Measurements from ENCODE around the gene EEFSEC.

EEFSEC gene

DNA sequence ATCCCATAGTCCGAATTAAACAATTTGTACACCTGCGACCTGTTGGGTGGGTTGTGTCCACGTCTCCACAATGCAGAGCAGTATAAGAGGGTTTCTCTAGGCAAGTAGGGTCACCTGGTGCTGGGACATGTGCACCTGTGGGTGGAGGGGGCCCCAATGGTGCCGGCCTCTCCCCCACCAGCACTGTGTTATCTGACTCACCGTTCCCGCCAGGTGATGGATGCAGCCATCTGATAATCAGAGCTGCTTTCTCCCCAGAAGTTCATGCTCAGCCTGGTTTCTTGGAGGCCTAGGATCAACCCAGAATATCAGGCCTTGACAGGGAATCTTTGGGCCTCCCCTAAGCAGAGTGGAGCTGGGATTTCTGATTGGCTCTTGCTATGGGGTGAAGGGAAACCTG lies 227.4 kb downstream of the EEFSEC start:
- CTCF ChIA-PET, result no interaction called here
- TF ChIP-seq, protein P1, sequence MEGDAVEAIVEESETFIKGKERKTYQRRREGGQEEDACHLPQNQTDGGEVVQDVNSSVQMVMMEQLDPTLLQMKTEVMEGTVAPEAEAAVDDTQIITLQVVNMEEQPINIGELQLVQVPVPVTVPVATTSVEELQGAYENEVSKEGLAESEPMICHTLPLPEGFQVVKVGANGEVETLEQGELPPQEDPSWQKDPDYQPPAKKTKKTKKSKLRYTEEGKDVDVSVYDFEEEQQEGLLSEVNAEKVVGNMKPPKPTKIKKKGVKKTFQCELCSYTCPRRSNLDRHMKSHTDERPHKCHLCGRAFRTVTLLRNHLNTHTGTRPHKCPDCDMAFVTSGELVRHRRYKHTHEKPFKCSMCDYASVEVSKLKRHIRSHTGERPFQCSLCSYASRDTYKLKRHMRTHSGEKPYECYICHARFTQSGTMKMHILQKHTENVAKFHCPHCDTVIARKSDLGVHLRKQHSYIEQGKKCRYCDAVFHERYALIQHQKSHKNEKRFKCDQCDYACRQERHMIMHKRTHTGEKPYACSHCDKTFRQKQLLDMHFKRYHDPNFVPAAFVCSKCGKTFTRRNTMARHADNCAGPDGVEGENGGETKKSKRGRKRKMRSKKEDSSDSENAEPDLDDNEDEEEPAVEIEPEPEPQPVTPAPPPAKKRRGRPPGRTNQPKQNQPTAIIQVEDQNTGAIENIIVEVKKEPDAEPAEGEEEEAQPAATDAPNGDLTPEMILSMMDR (conservative IDR thresholded peaks at IDR 0.05; ENCODE audit: low read depth), result no peak
- no peak for DNase-seq (ENCODE audit: low spot score)
- POLR2A ChIA-PET (ENCODE audit: low non-redundant PET), result no interaction called here
- H3K27ac ChIP-seq, result no peak overlapping the region

DNA sequence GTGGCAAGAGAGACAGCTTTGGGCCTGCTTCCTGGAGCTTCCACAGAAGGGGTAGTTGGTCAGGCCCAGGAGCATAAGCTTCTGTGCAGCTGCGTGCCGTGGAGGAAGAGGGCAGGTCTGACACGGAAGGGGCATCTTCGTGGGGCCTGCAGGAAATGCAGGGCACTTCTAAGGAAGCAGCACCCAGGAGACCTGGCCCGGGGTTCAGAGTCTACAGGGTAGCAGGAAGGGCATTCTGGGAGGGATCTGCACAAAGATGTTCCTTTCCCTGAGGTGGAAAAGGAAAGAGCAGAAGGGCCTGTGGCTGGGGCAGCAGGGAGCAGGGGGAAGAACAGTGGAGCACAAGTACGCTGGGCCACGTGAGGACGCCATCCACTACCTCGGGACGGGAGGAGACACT lies 228.3 kb downstream of the EEFSEC start:
- TF ChIP-seq, protein P1 (conservative IDR thresholded peaks at IDR 0.05; ENCODE audit: low read depth), result no peak
- no peak overlapping the region for H3K27ac ChIP-seq
- CTCF ChIA-PET, result no interaction called here
- POLR2A ChIA-PET (ENCODE audit: low non-redundant PET), result no interaction called here
- DNase-seq (ENCODE audit: low spot score), result no peak

DNA sequence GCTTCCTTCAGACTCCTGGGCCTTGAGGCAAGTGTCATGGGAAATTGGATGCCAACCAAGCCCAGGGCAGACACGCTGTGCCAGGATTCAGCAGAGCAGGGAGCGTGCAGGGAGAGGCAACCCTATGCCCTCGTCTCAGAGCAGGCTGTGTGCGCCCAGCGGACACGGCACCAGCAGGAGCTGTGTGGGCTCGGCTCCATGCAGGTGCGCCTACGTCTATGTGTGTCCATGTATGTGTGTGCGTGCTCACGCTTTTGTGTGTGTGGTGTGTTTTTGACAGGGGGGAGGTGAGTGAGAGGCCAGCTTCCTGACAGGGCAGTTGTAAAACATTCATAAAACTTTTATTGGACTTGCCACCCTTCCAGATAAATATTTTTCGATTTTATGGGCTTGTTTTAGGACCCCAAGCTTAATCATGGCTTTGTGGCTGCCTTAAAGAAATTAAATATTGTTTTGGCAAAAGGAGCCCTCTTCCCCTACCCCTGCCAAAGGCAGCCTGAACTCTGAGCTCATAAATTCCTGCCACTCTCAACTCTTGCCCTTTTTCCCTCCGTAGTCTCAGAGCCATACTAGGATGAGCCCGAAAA lies 229.0 kb downstream of the EEFSEC start:
- no peak for DNase-seq (ENCODE audit: low spot score)
- no peak overlapping the region for H3K27ac ChIP-seq
- TF ChIP-seq, protein P1 (conservative IDR thresholded peaks at IDR 0.05; ENCODE audit: low read depth), result no peak
- ChIA-PET POLR2A (ENCODE audit: low non-redundant PET) (no interaction called here), CTCF (interaction anchor here (0.6 to 1.0 kb wide), 3 partner anchors 14 to 197 kb away, joined by 4 to 7 read pairs (median 5); no protein-coding TSS in a partner anchor)

DNA sequence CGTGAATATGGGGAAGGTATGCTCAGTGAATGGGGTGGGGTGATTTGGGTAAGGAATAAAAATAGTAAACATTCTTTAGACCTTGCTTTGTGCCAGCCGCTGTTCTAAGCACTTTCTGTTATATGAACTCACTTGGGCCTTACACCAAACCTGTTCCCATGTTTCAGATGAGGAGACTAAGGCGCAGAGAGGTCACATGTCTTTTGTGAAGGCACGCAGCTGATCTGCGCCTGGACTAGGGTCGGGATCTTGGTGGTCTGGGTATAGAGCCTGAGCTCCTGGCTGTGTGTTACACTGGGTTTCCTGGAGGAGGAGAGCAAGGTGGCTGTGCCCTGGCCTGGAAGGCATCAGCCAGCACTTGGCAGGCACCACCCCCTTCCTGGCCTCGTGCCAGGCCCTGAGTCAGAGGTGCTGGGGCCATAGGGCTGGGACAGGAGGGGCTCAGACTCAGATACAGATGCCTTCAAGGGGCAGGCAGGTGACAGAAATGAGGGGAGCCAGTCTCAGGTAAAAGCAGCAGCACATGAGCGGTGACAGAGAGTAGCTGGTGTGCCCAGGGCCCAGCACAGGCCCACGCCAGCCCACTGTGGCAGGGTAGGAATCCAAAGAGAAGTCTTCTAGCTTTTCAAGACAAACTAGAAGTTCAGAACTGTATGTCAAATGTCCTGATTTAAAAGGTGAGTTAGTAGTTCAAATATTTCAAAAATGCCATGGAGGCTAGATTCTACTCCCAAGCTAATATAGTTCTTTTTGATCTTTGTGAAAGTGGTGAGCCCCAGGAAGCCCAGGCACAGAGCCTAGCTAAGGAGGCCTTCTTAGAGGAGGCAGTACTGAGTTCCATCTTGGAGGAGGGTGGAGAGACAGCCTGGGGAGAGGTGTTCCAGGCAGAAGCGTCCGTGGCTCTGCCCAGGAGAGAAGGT lies 230.3 kb downstream of the EEFSEC start:
- ChIA-PET CTCF (interaction anchor here (0.6 to 1.0 kb wide), 5 partner anchors 15 to 506 kb away, joined by 3 to 7 read pairs (median 3); no protein-coding TSS in a partner anchor), POLR2A (ENCODE audit: low non-redundant PET) (no interaction called here)
- H3K27ac ChIP-seq, result peak overlapping the region; percentile 46
- peak; percentile 86 for DNase-seq (ENCODE audit: low spot score)
- TF ChIP-seq, protein P1 (conservative IDR thresholded peaks at IDR 0.05; ENCODE audit: low read depth), result no peak

DNA sequence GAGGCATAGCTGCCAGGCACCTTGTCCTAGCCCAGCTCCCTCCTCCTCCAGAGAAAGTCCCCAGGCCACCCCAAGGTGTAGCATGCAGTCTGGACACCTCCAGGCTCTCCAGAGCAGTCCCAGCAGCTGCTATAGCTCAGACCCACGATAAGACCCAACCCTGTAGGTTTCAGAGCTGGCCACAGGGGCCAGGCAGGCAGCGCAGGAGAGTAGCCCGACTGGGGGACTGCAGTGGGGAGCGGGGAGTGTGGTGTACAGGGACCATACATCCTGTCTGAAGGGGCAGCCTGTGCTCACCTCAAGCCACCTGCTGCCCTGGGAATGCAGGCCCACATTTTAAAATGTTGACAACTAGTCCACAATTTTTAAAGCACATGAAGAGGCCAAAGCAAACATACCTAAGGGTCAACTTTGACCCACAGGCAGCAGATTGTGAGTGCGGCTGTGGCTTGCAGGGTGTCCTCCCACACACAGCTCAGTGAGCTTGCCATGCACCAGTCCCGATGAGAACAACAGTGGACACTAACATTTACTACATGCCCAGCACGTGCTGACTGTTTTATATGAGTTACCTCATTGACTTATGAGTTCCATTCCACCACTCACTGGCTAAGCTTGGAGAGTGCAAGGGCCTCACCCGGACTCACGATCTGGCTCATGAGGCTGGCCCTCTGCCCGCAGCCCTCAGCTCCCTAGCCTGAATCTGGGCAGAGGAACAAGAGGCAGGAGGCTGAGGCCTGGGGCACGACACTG lies 232.0 kb downstream of the EEFSEC start:
- POLR2A ChIA-PET (ENCODE audit: low non-redundant PET), result no interaction called here
- CTCF ChIA-PET, result interaction anchor here (0.6 kb wide), 2 partner anchors 12 to 53 kb away, joined by 3 read pairs; no protein-coding TSS in a partner anchor
- no peak overlapping the region for H3K27ac ChIP-seq
- no peak for DNase-seq (ENCODE audit: low spot score)
- TF ChIP-seq, protein P1 (conservative IDR thresholded peaks at IDR 0.05; ENCODE audit: low read depth), result no peak

DNA sequence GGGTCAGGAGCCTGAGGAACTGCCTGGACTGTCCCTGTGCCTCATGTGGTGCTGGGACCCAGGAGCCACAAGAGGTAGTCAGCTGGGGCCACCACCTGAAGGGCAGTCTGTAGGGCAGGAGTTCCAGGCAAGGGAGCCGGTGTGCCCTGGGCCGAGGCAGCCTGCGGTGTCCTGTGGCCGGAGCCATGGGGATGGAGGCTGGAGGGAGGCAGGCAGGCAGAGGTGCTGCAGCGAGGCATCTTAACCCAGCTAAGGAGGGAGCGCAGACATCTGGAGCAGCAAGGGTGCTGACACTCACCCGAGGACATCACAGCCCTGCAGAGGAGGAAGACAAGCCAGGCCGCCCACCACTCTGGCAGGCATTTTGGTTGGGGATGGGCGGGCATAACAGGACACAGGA lies 235.7 kb downstream of the EEFSEC start:
- TF ChIP-seq, protein P1 (conservative IDR thresholded peaks at IDR 0.05; ENCODE audit: low read depth), result no peak
- ChIA-PET POLR2A (ENCODE audit: low non-redundant PET) (no interaction called here), CTCF (no interaction called here)
- no peak for DNase-seq (ENCODE audit: low spot score)
- no peak overlapping the region for H3K27ac ChIP-seq

All from RWPE1 (cell line).